ENCODE data around the gene SEMA3C. TPM values are rescaled to one million over a fixed set of nuclear protein-coding genes. Genes with fewer than 3 reads are reported as not detected.

The SEMA3C gene
- total and polyA plus RNA-seq, 2 donors (not counting 3 experiments of a cell fraction or from before 2014, with no cell fraction given), result 0.01 to 0.09 TPM

DNA sequence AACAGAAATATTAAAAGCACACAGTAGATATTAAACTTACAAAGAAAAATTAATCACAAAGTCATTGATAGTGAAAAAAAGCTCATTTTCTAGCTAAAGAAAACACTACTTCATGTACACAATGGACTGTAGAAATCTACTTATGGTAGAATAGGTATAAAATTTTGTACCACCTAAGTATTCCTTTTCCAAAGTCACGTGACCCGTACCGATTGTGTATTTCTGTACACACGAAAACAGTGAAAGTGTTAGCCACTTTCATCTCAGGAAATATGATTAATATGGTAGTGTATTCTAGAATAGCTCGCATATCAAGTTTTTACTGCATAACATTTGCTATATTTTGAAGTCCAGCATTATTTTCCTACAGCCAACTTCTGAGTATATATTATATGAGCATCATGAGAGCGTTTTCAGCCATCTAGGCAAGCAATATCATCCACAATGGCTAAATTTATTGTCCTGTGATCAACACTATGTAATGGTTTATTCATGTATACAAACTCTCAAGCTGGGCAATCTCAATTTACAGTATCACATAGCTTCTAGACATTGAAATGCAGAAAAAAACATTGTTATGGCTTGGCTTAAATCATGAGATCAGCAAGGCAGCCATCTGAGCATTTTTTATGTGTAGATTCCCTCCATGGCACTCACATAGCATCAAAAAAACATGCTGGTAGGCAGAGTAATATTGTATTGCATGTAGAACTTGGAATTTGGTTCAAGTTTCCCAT, 165.7 kb downstream of the SEMA3C start:
- intact Hi-C loops (cut with micrococcal nuclease) (no loop called here), dilution Hi-C loops (cut with MboI; ENCODE audit: extremely low pct_ligation_motif_present, low sequenced_read_pairs) (no loop called here)
- Histone ChIP-seq H3K79me2 (ENCODE audit: control insufficient read depth, insufficient read depth, low read length) (no peaks in the 10 kb centered on the region), H3K36me3 (ENCODE audit: control insufficient read depth in 2 of 2, extremely low read depth in 1 of 2, insufficient read depth in 2 of 2, low read length in 2 of 2) (no peaks in the 10 kb centered on the region), H3K4me1 (ENCODE audit: control insufficient read depth, extremely low read depth, insufficient read depth, low read length) (peaks cover 2% of the 10 kb centered on the region), H2AFZ (ENCODE audit: low read depth, low read length) (no peak overlapping the region), H3K9ac (replicated peaks; ENCODE audit: extremely low read depth, insufficient read depth, low read length) (no peak overlapping the region), H3K4me3 (replicated peaks in 1 of 3; ENCODE audit: insufficient read depth in 1 of 3, low read depth in 1 of 3, low read length in 3 of 3) (no peak overlapping the region), H3K27me3 (ENCODE audit: control insufficient read depth in 2 of 2, insufficient read depth in 2 of 2, low read length in 2 of 2) (peaks cover 0 to 2% of the 10 kb centered on the region in 2 experiments), H3K9me3 (replicated peaks; ENCODE audit: control insufficient read depth, insufficient read depth, low read length) (no peaks in the 10 kb centered on the region), H3K9me1 (replicated peaks; ENCODE audit: control insufficient read depth, extremely low read depth, insufficient read depth, low read length) (no peaks in the 10 kb centered on the region), H3K27ac (ENCODE audit: insufficient read depth, low read depth, low read length) (no peak overlapping the region), H4K20me1 (replicated peaks; ENCODE audit: control insufficient read depth, extremely low read depth, insufficient read depth, low read length) (no peaks in the 10 kb centered on the region), H3K4me2 (ENCODE audit: insufficient read depth, low read length) (no peak overlapping the region)
- DNase-seq (ENCODE audit: low read depth, low spot score) (no peak), FAIRE-seq (no peak)
- TF ChIP-seq, protein P1, sequence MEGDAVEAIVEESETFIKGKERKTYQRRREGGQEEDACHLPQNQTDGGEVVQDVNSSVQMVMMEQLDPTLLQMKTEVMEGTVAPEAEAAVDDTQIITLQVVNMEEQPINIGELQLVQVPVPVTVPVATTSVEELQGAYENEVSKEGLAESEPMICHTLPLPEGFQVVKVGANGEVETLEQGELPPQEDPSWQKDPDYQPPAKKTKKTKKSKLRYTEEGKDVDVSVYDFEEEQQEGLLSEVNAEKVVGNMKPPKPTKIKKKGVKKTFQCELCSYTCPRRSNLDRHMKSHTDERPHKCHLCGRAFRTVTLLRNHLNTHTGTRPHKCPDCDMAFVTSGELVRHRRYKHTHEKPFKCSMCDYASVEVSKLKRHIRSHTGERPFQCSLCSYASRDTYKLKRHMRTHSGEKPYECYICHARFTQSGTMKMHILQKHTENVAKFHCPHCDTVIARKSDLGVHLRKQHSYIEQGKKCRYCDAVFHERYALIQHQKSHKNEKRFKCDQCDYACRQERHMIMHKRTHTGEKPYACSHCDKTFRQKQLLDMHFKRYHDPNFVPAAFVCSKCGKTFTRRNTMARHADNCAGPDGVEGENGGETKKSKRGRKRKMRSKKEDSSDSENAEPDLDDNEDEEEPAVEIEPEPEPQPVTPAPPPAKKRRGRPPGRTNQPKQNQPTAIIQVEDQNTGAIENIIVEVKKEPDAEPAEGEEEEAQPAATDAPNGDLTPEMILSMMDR (IDR thresholded peaks at IDR 0.05; ENCODE audit: extremely low read depth in 1 of 2, insufficient read depth in 1 of 2, low read depth in 1 of 2, low read length in 2 of 2), result no peak
- TF ChIP-seq MYC (IDR thresholded peaks at IDR 0.05; ENCODE audit: low read depth, low read length) (no peak), JUN (IDR thresholded peaks at IDR 0.05; ENCODE audit: borderline replicate concordance, insufficient read depth, insufficient read length, low read depth) (no peak), GATA2 (IDR thresholded peaks at IDR 0.05; ENCODE audit: insufficient read depth, insufficient read length, low read depth, low read length) (no peak), POLR2AphosphoS5 (IDR thresholded peaks at IDR 0.05; ENCODE audit: insufficient read depth, low read depth, low read length) (no peak), FOS (IDR thresholded peaks at IDR 0.05; ENCODE audit: borderline replicate concordance, insufficient read depth, low read length) (no peak), EZH2 (IDR thresholded peaks at IDR 0.05; ENCODE audit: borderline replicate concordance, low read depth, low read length, severe bottlenecking) (no peak), POLR2A (IDR thresholded peaks at IDR 0.05; ENCODE audit: low read depth, low read length) (no peak)
- TF ChIP-seq, protein P2, sequence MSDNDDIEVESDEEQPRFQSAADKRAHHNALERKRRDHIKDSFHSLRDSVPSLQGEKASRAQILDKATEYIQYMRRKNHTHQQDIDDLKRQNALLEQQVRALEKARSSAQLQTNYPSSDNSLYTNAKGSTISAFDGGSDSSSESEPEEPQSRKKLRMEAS (IDR thresholded peaks at IDR 0.05; ENCODE audit: insufficient read depth, insufficient read length), result no peak
- ChIA-PET POLR2A (interaction anchor here (0.6 kb wide), 1 partner anchor 567 kb away, joined by 3 read pairs; no protein-coding TSS in a partner anchor), CTCF (interaction anchor here (0.8 to 1.4 kb wide), 2 partner anchors 12 to 23 kb away, joined by 3 to 8 read pairs; no protein-coding TSS in a partner anchor)
- no TSS peak for BruUV-seq (replicated peaks)
